ENCODE data around the gene RSPO3. TPM values are rescaled to one million over a fixed set of nuclear protein-coding genes. Genes with fewer than 3 reads are reported as not detected.
A peak's percentile ranks its signal among the peaks of the same experiment; 100 is the strongest.

The RSPO3 gene
- polyA plus RNA-seq, 3 donors = 5.9 to 21.1 (median 15.2) TPM

DNA sequence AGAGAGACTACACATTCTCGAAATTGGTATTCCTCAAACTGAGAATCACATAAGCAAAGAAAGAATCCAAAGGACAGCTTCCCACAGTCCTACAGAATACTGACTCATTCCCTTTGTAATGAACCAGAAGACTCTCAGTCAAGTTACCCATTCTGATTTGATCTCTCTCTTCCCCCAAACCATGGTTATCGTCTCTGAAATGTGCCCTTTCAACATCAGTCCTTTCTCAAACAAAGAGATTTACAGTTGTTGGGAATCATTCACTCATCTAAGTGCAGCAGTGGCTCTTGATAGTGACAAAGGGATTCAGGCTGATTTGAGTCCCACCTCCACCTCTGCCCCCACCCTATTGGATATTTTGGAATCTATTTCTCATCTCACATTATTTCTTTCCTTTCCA lies 15.0 kb upstream of the RSPO3 start:
- DNase-seq = no peak

DNA sequence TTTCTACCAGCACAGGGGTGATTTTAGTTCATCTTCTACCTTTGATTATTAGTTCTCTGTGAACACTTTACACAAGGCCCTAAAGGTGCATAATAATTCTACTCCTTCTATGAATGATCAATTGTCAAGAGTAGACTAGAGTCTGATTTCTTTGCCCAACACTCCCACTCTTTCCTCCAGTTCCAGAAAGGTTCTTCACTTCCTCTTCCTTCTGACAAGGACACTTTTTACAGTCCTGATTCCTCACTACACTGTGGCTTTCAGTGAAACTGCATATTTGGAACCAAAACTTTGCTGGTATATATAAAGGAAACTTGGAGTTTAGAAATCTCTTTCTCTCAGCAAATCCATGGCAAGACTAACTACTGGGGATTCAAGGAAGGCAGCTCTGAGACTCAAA lies 10.6 kb upstream of the RSPO3 start:
- DNase-seq = no peak

DNA sequence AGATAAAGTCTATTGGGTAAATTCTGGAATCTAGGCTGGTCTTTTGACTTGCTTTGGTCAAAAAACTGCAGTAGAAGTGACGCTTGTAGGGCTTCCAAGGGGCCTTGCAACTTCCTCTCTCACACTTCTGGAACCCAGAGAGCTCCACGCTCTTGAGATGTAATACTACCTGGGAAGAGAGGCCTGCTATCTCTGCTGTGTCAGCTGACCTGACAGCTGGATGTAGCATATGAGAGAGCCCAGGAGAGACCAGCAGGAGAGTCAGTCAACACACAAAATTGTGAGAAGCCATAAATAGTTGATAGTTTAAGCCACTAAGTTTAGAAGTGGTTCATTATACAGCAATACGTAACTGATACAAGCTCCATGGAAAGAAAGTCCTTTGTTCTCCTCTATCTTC lies 7.8 kb upstream of the RSPO3 start:
- DNase-seq = no peak

DNA sequence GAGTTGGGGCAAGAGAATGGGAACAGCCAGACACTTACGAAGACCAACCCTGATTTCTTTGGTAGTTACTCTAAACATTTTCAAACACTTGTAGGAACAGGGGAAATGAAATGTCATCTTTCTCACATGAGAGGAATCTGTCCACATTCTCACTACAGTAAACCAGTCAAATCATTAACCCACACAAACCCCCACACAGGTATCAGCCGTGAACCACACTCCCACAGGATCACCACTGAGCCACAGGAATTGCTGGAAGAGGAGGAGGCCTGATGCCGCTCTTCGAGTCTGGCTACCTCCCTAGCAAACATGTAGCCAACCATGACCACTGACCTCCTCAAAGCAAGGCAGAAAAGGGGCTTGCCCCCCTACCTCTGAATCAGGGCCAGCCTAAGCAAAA lies 6.9 kb upstream of the RSPO3 start:
- no peak for DNase-seq

DNA sequence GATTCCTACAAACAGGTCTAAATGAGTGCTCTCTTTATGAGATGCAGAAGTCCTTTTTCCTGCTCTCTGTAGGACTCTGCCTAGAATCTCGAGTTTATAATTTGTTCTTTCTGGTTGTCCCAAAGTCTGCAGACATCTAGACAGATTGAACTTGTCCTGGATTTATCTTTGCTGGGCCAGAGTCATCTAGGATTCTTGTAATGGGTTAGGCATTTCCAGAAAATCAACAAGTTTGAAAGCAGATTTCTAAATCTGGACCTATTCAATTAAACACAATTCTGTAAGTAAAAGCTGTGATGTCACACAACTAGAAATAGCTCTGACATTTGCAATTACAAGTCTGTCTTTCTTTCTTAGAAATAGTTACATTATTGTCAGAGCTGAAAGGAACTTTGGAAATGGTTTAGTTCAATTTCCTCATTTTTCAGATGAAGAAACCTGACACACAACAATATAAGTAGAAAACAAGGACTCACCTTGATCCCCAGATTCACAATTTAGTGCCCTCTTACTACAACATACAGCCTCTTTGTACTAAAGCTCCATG lies 4.2 kb upstream of the RSPO3 start:
- no peak for DNase-seq

DNA sequence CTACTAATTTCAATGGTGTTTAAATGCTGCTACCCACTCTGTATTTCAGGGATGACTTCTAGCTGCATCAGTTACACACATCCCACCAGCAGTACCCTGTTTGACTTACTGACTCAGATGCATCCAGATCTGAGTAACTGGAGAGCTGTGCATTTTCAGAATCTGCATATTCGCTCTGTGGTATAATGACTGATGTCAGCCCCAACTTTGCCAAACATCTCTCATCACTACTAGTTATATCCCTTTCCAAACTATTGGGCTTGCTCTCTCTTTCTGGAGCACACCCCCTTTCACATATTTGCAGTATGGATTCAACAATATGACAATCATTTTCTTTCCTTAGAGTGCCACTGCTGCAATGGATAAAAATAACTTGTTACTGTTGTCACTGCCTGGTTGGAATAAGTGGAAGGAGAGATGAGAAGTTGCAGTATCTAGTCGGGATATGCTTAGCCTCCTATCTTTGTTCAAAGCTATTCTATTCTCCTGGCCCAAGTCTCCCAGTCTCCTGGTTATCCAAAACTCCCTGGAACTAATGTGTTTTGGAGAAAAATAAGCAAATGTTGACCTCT lies 3.3 kb upstream of the RSPO3 start:
- no peak for DNase-seq

DNA sequence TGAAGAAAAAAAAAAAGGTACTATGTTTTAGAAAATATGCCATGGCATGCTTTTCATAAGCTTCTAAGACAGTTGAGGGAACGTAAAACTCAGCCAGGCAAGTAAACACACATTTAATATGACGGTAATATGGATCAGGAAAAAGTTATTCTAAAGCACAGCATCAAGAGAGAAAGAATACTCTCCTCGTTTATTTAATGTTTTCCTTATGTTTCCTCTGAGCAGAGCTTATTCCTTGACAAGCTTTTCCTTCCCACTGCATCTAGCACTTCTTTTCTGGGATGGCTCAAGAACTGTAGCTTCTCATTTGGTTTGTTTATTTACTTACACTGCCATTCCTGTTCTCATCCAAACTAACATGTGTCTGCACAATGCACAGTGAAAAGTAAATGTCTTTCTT lies 2.7 kb upstream of the RSPO3 start:
- DNase-seq = no peak

DNA sequence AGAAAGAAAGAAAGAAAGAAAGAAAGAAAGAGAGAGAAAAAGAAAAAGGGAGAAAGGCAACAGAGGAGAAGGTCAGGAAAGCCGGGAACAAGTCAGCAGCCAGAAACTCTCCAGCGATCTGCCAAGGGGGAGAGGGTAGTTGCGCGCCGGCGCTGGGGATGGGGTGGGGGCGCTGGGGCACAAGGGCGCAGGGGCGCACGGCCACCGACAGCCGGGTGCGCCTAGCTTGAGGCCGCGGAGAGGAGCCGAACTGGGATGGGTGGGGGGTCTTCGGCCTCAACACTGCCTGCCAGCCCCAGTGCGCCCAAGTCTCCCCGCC lies 533 bp upstream of the RSPO3 start:
- no peak for DNase-seq

DNA sequence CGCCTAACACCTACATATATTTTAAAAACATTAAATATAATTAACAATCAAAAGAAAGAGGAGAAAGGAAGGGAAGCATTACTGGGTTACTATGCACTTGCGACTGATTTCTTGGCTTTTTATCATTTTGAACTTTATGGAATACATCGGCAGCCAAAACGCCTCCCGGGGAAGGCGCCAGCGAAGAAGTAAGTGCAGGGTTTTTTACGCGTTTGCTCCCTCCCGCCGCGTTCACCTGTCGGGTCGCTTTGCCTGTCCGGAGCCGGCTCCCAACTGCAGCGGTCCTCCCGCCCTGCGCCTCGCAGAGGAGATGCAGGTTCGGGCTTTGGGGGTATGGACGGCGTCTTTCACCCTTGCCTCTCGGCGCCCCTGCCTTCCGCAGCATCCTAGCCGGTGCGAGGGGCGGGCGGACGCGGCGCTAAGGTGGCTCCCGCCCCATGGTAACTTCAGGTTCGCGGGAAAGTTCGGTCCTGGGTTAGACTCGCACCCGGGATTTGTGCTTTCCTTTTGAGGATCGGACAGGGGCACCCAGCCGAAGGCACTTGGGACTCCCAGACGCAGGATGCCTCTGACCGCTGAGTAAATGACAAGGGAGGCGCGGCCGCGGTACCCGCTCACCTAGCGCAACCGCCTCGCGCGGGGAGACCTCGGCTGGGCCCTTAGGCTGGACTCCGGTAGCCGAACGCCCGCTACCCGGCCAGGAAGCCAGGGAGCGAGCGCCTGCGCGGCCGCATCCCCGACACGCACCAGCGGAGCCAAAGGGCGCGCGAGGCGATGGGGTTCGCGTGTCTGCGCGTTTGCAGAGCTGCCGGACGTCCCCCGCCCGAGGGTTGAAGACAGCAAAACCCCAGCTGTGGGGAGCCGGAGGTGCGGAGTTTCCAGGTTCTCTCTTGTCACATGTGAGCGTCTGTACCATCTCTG lies 891 bp downstream of the RSPO3 start:
- no peak for DNase-seq

DNA sequence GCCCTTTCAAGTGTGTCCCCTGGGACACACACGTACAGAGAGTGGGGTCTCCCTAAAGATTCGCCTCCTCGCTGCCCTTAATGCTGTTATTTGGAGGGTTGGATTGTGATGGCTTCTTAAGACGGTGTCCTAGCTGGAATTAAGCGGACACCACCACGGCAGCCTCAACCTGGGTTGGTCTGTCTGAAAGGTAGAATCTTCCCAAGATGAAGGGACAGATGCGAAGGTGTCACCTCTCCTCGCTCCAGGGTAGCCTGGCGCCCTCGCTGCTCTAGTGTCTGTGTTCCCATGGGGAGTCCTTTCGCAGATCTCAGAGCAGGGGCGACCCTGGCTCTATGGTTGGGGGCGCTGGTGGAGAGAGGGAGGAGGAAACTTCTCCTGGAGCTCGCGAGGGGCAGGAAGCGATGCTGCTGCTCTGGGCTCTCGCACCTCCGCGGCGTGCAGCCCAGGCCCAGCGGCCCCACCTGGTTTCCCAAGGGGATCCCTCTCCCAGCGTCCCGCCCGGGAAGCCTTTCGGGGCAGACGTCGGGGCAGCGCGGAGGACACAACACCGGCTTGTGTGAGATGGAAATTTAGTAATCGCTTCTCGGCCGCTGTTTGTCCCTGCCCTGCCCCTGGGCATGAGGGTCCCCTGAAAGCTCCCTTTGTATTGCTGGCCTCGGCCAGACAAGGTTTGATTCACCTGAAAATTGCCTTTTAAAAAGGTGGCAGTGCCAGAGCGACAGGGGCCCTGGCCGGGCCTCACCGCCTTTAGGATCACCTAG lies 1.7 kb downstream of the RSPO3 start:
- no peak for DNase-seq

DNA sequence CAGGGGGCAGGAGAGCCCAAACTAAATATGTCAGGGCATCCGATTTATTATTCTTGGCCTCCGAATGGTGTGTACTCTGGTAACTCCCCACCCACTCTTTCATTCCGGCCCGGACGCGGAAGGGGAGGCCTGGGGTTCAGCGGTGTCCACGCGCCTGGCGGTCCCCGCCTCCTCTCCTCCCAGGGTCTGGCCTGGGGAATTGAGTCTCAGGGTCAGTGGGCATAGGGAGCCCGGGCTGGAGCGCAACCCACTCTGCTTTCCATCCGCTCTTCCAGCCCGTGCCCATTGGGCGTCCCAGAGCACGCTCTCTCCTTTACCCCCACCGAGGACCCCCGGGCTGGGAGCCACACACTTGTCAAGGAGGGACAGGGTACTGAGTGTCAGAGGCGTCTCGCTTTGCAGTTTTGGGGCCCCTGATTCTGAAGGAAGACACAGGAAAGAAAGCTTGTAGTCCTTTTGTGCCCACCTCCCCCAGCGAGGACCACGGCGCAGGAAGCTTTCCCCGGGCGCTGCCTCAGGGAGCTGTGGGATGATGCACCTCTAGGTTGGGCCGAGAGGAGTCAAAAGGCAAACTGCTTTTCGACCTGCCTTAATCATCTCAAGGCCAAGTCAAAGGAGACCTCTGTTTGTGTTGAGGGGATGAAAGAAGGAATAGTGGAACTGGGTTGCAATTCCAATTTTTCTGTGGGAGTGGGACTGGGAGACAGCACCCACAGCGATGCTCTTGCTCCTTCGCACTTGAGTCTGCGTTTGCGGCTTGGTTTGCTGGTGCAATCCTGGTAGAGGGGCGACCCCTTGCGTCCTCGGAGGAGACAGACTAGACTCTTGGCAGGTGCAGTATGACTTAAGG lies 2.5 kb downstream of the RSPO3 start:
- DNase-seq = peak; percentile 84

DNA sequence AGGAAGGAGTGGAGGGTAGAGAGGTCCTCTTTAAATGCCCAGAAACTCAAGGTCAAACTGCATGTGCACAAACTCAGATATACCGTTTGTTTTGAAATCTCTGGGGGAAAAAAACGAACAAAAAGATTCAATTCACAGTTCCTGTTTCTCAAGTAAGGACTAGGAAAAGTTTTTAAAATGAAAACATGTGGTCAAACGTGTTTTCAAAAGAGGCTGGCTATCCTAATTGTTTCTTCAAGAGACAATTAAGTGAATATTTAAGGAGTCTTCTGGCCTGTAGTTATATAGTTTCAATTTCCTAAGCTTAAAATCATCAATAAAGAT lies 3.1 kb downstream of the RSPO3 start:
- no peak for DNase-seq

DNA sequence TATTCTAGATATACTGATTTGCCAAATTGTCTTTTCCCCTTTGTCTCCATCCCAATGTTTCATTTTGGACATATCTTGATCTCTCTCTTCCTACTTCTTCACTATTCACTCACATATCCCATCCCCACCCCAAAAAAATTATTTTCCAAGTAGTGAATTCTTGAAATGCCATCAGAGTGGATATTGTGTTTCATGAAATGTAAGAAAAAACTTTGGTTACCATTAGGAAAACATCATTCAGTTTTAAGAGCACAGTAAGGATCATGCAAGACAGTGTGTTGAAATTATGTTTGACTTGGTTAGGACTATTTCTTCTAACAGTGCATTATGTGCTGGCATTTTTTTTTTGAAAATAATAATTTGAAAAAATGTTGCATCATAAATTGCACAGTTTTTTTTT lies 5.7 kb downstream of the RSPO3 start:
- DNase-seq = no peak

DNA sequence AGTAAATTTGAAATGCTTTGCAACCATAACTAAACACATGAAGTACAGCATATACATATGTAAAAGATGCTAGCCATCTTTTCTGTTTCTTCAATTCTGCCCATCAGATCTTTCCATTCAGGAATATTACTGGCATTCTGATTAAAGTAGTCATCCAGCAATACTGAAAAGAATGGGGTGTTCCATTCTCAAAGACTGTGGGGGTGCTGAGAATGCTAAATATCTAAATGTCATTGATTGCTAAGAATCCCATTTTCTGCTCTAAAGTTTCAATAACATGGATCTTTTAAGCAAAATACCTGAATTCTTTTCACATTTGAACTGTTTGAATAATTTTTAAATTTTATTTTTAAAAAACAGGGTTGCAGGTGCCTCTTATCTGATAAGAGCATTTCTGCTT lies 6.2 kb downstream of the RSPO3 start:
- no peak for DNase-seq

DNA sequence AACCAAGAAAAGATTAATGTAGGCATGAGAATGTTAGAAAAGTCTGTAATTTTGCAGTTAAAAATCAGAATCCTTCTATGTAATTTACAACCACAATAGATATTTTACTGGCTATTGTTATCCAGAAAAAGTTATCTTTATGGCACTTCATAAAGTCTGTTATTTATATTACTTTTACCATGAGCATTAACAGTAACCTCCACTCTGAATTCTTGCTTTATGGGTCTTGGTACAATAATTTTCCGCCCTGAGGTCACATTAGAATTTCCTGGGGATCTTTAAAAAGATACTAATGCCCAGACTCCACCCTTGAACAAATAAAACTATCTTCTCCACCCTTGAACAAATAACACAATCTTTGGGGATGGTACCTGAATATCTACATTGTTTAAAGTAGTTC lies 9.6 kb downstream of the RSPO3 start:
- no peak for DNase-seq

DNA sequence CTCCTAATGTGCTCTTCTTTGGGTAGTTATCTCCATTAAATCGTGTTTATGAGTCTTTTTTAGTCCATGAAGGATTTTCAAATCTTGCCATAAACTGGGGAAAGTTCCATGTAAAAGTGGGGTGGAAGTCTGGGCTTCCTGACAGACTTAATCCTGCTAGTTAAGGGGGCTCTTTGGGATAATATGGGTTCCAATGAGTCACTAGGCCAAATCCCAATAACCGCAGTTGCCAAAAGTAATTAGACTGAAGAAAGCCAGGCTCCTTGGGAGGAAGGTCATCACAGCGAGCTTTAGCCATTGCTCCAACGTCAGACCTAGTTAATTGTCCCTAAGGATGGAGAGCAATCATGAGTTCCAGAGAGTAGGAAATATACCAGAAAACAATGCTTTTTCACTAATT lies 10.8 kb downstream of the RSPO3 start:
- no peak for DNase-seq

DNA sequence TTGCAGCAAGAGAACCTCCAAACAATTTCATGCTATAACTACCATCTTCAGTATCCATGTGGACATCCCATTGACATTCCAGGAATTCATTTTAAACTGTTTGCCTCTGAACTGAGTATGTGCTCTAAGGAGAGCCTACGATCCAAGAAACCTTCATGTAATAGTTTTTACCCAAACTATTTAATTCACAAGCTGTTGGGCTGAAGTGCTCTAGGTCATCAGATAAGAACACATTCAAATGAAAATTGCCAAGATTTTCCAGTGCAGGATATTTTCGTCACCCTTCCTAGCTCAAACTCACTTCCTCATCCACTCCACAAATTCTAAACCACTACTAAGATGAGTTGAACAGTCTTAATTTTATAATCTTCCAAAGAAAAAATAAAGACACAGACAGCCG lies 12.8 kb downstream of the RSPO3 start:
- no peak for DNase-seq

DNA sequence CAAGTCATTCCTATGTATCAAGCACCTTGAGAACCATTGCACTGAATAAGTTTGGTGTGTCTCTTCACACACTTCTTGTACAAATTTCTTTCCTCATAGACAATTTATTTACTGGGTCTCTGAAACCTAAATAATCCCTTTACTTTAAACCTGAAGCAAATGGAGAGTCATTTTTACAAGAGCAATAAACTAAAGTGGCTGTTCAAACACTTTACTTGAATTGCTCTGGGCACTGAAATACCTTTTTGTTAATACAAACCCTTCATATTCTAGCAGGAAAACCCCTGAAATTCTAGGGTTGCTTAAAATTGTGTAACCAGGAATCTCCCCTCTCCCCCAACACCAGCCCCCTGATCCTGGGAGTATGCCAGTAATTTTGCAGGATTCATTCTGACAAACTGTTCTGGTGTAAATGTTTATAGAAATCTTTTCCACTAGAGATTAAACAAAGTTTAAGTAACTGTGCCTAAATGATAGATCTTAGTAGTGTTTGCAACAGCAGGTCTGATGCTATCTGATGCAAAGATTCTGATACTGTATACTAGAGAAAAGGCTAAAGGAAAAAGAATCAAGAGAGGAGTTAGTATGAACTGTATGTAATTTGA lies 13.4 kb downstream of the RSPO3 start:
- DNase-seq = no peak

DNA sequence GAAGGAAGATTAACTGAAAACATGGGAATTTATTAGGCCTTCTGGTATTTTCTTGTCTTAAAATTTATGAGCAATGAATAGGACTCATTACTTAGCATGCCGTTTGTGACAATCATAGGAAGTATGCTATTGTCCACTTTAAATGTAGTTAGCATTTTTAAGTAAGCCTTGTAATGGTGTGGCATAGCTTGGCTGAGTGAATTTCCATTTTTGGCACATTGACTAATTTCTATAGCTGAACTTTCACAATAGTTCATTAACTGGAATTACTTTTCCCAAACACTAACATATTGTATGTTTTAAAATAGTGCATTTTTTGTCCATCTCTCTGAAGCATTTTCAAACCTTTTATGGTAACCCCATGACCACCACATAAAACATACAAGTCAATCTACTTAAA lies 15.7 kb downstream of the RSPO3 start:
- DNase-seq = no peak

DNA sequence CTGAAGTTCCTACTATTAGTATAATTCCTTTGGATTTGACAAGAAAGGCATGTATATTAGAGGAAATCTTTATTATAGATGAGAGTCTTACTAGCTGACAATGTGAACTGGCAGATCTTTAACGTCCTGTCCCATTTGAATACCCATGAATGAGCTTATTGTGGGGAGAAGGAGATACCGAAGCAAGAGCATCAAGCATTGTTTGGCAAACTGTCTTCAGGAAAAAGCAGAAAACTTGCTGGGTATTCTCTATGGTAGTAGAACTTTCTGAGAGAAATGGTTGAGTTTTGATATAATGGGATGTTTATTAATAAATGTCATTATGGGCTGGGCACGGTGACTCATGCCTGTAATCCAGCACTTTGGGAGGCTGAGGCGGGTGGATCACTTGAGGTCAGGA lies 18.3 kb downstream of the RSPO3 start:
- DNase-seq = no peak

DNA sequence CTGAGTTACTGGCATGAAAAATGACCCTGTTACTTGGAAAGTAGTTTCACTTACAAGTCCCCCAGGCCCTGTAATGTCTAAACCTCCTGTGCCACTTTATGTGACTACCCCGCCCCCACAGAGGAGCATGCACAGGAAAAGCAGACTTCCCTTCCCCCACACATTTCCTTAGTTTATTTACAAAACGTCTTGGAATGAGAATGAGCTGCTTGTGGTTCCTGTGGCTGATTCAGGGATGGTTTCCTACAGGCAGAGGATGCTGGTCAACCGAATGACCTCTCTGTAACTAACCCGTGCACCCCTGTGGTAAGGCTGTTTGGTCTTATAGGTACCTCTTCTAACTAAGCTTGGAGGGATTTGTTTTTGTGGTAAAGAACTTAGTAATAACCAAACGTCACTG lies 28.5 kb downstream of the RSPO3 start:
- peak; percentile 48 for DNase-seq

DNA sequence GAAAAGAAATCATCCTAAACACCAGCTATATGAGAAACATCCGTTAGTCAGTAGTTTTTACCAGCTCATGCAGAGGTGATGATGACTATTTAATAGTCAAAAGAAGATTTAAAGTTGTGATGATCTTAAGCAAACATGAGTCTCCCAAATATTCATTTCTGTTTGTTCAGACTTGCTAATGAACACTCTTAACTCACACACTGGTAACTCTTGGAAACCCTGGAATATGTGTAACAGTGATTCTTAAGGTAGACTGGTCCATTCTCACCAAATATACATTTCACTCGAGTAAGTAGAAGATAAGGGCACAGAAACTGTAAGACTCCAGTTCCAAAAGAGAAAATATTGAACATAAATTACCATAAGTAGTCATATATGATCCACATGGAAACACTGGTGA lies 29.1 kb downstream of the RSPO3 start:
- no peak for DNase-seq
